ENCODE results near the gene SLC25A15. TPM values are rescaled to one million over a fixed set of nuclear protein-coding genes. Genes with fewer than 3 reads are reported as not detected.

Gene SLC25A15
- 12.2 and 18.6 TPM in 2 replicates for total RNA-seq (ENCODE audit: low replicate concordance)
- long read RNA-seq, partial matches to known transcripts, result 0 of 1 reads
- long read RNA-seq, other reads (novel, unspliced or antisense), result 0 of 1 reads

DNA sequence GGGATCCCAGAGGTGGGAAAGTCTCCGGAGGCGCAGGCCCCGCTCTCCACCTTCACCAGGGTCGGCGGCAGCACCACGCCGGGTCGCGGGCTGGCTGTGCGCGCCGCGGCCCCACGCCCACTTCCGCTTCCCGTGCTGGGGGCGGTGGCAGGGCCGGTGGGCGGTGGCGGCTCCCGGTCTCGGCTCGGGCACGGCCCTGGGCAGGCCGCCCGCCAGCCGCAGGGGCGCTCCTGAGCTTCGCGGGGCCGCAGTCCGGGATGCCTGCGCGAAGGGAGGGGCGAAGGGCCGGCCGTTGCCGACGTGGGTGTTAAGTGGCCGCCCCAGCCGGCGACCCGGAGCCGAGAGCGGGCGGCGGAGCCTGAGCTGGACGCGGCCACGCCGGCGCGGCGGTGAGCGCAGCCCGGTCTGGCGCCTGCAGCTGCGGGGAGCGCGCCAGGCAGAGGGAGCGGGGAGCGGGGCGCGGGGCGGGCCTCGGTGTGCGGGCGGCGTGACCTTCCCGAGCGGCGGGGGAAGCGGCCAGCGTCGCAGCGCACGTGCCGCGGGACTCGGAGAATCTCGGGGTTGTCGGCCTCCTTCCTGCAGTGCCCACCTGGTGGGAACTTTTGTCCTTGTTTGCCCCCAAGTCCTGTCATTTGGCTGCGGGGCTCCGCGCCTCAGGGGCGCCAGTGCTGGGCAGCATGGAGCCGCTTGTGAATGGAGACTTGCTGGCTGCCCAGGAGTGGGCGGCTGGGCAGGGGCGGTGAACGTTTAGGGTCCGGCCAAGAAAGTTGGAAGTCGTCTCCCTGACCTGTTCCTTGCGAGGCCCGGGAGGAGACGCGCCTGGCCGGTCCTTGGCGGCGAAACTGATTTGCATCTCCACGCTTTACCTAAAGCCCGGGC lies at the start of gene SLC25A15:
SLC25A15 (plus strand) TSS at position 337 of the 879 bp plus-strand sequence. CDS start 3,616 bp downstream, outside the sequence.
- Mint-ChIP-seq H3K9me3 (no peaks in the 10 kb centered on the region), H3K36me3 (peaks cover 3% of the 10 kb centered on the region), H3K27ac (peak within 1 kb of the TSS; percentile 84), H3K4me3 (peak within 1 kb of the TSS; percentile 90), H3K27me3 (no peaks in the 10 kb centered on the region), H3K4me1 (ENCODE audit: unreplicated experiment) (peaks cover 19% of the 10 kb centered on the region)
- TF ChIP-seq, protein P1, sequence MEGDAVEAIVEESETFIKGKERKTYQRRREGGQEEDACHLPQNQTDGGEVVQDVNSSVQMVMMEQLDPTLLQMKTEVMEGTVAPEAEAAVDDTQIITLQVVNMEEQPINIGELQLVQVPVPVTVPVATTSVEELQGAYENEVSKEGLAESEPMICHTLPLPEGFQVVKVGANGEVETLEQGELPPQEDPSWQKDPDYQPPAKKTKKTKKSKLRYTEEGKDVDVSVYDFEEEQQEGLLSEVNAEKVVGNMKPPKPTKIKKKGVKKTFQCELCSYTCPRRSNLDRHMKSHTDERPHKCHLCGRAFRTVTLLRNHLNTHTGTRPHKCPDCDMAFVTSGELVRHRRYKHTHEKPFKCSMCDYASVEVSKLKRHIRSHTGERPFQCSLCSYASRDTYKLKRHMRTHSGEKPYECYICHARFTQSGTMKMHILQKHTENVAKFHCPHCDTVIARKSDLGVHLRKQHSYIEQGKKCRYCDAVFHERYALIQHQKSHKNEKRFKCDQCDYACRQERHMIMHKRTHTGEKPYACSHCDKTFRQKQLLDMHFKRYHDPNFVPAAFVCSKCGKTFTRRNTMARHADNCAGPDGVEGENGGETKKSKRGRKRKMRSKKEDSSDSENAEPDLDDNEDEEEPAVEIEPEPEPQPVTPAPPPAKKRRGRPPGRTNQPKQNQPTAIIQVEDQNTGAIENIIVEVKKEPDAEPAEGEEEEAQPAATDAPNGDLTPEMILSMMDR (conservative IDR thresholded peaks at IDR 0.05), result peak; percentile 59
- peak; percentile 87 for DNase-seq (ENCODE audit: extremely low spot score, unreplicated experiment)

DNA sequence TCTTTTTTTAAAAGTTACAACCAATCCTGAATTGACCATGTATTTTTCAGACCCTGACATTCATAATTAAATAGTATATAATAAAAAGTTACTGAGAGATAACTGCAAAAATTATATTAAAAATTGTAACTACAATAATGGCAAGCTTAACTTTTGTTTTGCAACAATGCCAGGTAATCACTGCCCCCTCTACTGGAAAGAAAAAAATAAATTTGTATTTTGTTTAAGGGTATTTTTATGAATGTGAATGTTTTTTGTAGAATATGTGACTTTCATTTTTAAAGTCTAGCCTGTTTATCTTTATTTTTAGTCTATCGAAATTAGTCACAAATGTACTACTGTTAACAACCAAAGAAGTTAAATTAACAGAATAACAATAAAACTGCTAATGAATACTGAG lies 40.1 kb upstream of the SLC25A15 start:
- Mint-ChIP-seq H3K27me3 (no peaks in the 10 kb centered on the region), H3K36me3 (peaks cover 10% of the 10 kb centered on the region), H3K4me3 (no peak overlapping the region), H3K9me3 (no peaks in the 10 kb centered on the region), H3K27ac (no peak overlapping the region), H3K4me1 (ENCODE audit: unreplicated experiment) (no peaks in the 10 kb centered on the region)
- DNase-seq (ENCODE audit: extremely low spot score, unreplicated experiment), result no peak
- TF ChIP-seq, protein P1 (conservative IDR thresholded peaks at IDR 0.05), result peak; percentile 44

DNA sequence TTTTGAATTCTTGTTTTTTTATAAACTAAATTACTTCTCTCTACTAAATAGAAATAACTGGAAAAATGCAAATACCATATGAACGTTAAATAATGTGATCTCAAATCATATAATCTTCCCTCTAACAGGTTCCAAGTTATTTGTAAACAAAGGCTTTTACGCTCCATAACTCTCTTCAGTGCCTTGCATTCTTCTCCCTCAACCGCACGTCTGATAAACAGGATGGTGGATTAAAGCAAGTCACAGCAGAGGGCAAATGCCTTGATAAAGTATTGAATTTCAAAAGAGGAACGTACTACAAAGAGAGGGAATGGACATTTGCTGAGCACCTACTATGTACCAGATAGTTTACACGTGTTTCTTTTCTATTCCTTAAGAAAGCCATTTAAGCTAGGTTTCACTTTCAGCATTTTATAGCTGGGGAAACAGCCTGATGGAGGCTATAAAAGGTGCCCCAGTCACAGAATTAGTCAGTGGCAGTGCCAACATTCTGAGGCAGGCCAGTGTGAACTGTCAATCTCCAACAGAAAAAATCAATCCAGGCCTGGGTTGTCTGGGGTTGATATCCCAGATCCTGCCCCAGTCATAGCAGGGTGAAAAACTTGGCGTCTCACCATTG lies 34.2 kb upstream of the SLC25A15 start:
- Mint-ChIP-seq H3K9me3 (no peaks in the 10 kb centered on the region), H3K27ac (no peak overlapping the region), H3K36me3 (peaks cover 10% of the 10 kb centered on the region), H3K4me3 (no peak overlapping the region), H3K4me1 (ENCODE audit: unreplicated experiment) (peaks cover 4% of the 10 kb centered on the region), H3K27me3 (no peaks in the 10 kb centered on the region)
- no peak for DNase-seq (ENCODE audit: extremely low spot score, unreplicated experiment)
- TF ChIP-seq, protein P1 (conservative IDR thresholded peaks at IDR 0.05), result no peak

DNA sequence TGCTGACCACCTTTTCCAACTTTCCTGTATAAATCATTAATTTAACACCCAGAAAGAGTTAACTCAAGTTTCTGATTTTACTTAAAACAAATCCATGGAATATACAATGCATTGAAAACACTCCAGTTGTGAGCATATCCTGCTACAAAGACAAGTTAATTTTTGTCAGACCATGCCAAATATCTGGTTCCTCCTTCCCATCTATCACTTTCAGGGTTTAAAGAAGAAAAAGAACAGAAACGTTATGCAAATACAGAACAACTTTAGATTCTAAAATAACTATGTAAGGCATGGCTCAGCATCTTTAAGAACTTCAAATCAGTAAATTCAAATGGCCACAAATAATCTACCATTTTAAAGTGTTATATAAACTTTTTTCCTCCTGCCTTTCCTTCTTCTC lies 33.4 kb upstream of the SLC25A15 start:
- Mint-ChIP-seq H3K27ac (no peak overlapping the region), H3K4me3 (no peak overlapping the region), H3K36me3 (peaks cover 10% of the 10 kb centered on the region), H3K9me3 (no peaks in the 10 kb centered on the region), H3K27me3 (no peaks in the 10 kb centered on the region), H3K4me1 (ENCODE audit: unreplicated experiment) (peaks cover 4% of the 10 kb centered on the region)
- no peak for DNase-seq (ENCODE audit: extremely low spot score, unreplicated experiment)
- TF ChIP-seq, protein P1 (conservative IDR thresholded peaks at IDR 0.05), result no peak

DNA sequence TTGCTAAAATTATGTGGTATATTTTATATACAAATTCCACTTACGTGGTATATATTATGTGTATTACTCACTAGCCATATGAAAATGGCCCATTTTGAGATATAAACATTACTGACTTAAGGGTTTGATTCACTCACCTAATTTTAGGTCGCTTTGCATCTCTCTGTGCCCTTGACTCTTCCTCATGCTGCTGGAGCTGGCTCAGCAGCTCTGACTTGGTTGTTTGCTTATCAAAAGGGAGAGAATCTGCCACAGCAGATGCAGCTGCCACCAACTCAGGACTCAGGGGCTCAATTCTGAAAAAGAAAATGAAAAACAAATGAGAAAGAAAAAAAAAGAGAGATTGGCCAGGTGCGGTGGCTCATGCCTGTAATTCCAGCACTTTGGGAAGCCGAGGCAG lies 30.6 kb upstream of the SLC25A15 start:
- TF ChIP-seq, protein P1 (conservative IDR thresholded peaks at IDR 0.05), result no peak
- Mint-ChIP-seq H3K4me3 (no peak overlapping the region), H3K4me1 (ENCODE audit: unreplicated experiment) (peaks cover 4% of the 10 kb centered on the region), H3K36me3 (peaks cover 4% of the 10 kb centered on the region), H3K27ac (no peak overlapping the region), H3K9me3 (no peaks in the 10 kb centered on the region), H3K27me3 (no peaks in the 10 kb centered on the region)
- no peak for DNase-seq (ENCODE audit: extremely low spot score, unreplicated experiment)
